ENCODE results near the gene CACNA2D3.

CACNA2D3 gene

DNA sequence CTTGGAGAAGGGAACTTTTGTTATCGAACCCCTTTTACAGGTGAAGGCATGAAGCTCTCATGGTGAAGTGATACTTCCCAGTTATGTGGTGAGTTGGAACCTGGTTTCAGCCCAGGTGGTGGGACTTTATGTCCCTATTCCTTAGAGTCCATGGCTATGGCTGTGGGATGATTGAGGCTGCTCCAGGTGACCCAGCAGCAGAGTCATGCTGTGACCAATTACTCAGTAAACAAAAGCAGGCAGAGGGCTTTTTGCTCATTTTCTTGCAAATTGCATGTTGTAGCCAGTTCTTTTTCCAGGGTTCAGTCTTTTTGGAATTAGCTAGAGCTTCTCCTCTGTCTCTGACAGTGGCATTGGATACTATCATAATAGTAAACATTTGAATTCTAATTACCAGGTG lies 70.7 kb downstream of the CACNA2D3 start:
- DNase-seq (ENCODE audit: low read depth), result no peak
- no peak overlapping the region for H3K4me3 ChIP-seq (ENCODE audit: low read length)
- TF ChIP-seq, protein P1, sequence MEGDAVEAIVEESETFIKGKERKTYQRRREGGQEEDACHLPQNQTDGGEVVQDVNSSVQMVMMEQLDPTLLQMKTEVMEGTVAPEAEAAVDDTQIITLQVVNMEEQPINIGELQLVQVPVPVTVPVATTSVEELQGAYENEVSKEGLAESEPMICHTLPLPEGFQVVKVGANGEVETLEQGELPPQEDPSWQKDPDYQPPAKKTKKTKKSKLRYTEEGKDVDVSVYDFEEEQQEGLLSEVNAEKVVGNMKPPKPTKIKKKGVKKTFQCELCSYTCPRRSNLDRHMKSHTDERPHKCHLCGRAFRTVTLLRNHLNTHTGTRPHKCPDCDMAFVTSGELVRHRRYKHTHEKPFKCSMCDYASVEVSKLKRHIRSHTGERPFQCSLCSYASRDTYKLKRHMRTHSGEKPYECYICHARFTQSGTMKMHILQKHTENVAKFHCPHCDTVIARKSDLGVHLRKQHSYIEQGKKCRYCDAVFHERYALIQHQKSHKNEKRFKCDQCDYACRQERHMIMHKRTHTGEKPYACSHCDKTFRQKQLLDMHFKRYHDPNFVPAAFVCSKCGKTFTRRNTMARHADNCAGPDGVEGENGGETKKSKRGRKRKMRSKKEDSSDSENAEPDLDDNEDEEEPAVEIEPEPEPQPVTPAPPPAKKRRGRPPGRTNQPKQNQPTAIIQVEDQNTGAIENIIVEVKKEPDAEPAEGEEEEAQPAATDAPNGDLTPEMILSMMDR (IDR thresholded peaks at IDR 0.05; ENCODE audit: insufficient read depth, low read depth, low read length, missing control alignments), result no peak

DNA sequence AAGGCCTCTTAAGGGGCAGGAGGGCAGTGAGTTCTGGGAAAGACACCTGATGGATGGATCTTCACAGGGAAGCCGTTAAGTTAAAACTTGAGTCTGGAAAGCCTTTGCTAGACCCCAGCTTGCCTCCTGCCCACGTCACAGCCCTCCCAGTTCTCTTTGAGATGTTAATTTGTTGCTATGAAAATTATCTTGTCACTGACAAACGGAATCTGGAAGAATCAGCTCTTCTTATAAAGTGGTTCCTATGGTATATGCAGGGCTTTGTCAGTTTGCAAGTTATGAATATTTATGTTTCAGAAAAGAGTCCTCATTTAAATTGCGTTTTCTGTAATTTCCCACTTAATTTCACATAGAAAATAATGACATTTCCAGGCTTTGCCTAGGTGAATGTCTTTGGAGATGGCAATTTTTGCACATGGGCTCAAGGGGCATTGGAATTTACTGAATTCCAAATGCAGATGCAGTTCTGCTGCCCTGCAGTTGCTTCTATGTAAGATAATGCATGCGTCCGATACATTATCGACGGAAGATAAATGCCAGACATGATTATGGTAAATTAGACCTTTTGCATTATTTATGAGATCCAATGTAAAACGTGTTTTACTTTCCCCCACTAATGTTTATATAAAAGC lies 74.1 kb downstream of the CACNA2D3 start:
- TF ChIP-seq, protein P1 (IDR thresholded peaks at IDR 0.05; ENCODE audit: insufficient read depth, low read depth, low read length, missing control alignments), result no peak
- H3K4me3 ChIP-seq (ENCODE audit: low read length), result no peak overlapping the region
- no peak for DNase-seq (ENCODE audit: low read depth)

DNA sequence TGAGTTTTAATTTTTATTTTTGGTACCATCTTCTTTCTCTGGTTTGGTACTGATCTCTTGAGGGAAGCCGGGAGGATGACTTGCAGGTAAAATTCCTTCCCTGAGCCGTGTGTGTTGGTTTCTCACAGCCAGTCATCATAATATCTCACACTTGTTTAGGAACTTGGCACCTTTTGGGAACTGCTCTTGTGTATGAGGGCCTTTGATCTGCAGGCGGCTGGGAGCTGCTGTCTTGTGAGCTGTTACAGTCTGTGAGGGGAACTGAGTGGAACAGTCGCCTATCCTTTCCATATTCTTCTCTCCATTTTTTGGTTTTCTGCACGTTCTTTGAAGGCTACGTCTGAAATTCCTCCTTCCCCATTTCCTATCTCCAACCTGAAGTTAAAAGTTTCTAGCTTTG lies 75.2 kb downstream of the CACNA2D3 start:
- no peak overlapping the region for H3K4me3 ChIP-seq (ENCODE audit: low read length)
- TF ChIP-seq, protein P1 (IDR thresholded peaks at IDR 0.05; ENCODE audit: insufficient read depth, low read depth, low read length, missing control alignments), result no peak
- no peak for DNase-seq (ENCODE audit: low read depth)

DNA sequence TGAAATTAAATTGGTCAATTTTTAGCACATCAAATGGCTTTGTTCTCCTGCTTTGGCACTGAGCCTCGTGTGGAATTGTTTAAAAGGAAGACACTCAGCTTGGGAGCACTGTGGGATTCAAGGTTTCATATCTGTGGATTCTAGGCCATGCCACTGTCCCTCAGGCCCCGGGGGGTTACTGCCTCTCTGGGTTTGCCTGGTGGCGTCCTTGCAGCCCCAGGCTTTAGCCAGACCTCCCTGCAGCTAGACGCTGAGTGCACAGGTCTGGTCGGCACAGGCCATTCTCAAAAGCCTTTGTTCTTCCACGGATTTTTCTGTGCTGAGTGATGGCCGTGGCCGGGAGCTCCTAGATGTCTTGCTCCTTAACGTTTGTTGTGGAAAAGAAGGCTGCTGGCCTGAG lies 76.2 kb downstream of the CACNA2D3 start:
- no peak for DNase-seq (ENCODE audit: low read depth)
- H3K4me3 ChIP-seq (ENCODE audit: low read length), result no peak overlapping the region
- TF ChIP-seq, protein P1 (IDR thresholded peaks at IDR 0.05; ENCODE audit: insufficient read depth, low read depth, low read length, missing control alignments), result no peak

DNA sequence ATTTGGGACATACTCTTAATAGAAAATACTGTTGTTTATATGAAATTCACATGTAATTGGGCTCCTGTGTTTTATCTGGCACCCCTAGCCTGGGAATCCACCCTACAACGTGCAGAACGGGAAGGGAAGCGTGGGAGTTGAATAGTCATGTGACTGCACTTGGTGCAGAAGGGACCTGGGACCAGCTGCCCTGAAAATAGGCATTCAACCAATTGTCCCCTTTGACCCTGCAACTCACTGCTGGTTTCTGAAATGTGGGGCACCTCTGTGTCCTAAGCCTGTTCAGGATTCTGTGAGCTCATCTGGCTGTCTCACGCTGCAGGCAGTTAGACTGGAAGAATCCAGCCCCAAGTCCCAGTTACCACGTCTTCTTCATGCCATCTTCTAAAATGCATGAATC lies 79.7 kb downstream of the CACNA2D3 start:
- no peak overlapping the region for H3K4me3 ChIP-seq (ENCODE audit: low read length)
- no peak for DNase-seq (ENCODE audit: low read depth)
- TF ChIP-seq, protein P1 (IDR thresholded peaks at IDR 0.05; ENCODE audit: insufficient read depth, low read depth, low read length, missing control alignments), result no peak

DNA sequence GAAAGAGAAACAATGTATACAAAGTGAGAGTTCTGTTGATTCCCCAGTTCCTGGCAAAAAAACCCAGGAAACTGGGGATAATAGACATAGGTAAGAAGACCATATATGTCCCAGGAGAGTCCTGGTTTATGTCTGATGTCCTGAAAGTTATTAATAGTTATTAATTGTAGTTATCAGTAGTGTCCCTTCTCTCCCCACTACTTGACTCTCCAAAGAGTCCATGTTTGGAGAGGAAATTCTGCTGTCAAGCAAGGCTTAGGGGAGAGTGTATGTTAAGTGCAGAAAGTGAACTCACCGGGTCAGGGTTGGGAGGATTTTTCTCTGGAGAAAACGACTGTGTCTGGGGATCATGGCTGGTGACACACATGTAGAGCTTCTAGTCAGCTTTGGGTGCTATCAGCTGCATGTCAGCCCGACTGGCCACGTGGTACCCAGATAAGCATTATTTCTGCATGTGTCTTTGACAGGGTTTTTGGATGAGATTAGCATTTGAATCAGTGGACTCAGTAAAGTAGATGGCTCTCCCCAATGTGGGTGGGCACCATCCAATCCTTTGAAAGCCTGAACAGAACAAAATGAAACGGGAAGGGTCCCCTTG lies 80.4 kb downstream of the CACNA2D3 start:
- TF ChIP-seq, protein P1 (IDR thresholded peaks at IDR 0.05; ENCODE audit: insufficient read depth, low read depth, low read length, missing control alignments), result no peak
- DNase-seq (ENCODE audit: low read depth), result no peak
- no peak overlapping the region for H3K4me3 ChIP-seq (ENCODE audit: low read length)

DNA sequence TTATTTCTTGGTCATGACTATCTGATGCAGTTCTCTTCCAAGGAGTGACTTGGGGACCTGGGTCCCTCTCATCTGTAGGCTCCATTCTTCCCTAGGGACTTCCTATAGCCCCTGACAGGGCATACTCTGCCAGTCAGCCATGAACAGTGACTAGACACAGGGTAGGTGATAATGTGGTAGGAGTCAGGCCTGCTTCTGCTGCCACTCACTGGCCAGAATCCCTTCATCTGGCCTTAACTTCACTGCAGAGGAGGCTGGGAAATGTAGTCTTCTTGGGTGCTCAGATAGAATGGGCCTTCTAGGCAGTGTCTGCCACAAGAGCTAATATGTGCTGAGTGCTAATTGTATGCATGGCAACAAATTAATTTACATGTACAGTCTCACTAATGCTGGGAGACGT lies 84.5 kb downstream of the CACNA2D3 start:
- no peak for DNase-seq (ENCODE audit: low read depth)
- TF ChIP-seq, protein P1 (IDR thresholded peaks at IDR 0.05; ENCODE audit: insufficient read depth, low read depth, low read length, missing control alignments), result no peak
- no peak overlapping the region for H3K4me3 ChIP-seq (ENCODE audit: low read length)

Data from epithelial cell of esophagus (primary cell).